22Rv1 (cell line): ENCODE results near the gene ADGRL3.

Experiments
- ZFX ChIP-seq: fragments of 450-650 bp; IDR thresholded peaks from 2 replicates; pipeline ENCODE4 v1.6.1; 2017; ENCODE audit warnings: antibody characterized with exemption, borderline replicate concordance
- TF ChIP-seq, protein P1 (sequence below): fragments of 450-650 bp; IDR thresholded peaks from 2 replicates; pipeline ENCODE4 v1.5.1; 2017; ENCODE audit warnings: mild to moderate bottlenecking

DNA sequence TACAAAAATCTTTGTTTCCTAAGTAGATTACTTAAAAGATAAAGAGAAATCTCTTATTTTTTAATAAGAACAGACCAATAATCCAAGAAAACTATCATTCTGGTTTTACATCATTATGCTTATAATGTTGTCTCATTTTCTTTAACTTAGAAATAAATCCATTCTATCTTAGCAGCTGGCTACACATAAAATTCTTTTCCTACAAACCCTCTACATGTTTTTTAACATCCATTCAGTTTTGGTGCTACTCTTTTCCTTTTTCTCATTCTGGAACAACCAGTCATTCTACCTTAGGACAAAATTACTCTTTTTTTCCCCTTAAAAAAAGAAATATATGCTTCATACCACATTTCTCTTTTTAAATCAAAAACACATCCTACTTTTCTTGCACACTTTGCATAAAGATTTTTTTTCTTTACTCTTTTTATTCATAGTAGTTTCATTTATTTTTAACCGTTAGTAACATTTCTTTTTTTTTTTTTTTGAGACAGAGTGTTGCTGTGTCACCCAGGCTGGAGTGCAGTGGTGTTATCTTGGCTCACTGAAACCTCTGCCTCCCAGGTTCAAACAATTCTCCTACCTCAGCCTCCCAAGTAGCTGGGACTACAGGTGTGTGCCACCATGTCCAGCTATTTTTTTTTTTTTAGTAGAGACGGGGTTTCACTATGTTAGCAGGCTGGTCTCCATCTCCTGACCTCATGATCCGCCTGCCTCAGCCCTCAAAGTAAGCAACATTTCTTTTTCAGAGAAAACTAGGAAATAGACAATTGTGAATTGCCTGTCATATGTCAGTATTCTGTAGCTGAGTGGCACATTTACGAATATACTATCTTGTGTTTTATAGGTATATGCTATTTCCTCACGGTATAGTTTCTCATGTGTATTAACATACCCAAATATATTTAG, 562.8 kb downstream of the ADGRL3 start:
- TF ChIP-seq, protein P1, sequence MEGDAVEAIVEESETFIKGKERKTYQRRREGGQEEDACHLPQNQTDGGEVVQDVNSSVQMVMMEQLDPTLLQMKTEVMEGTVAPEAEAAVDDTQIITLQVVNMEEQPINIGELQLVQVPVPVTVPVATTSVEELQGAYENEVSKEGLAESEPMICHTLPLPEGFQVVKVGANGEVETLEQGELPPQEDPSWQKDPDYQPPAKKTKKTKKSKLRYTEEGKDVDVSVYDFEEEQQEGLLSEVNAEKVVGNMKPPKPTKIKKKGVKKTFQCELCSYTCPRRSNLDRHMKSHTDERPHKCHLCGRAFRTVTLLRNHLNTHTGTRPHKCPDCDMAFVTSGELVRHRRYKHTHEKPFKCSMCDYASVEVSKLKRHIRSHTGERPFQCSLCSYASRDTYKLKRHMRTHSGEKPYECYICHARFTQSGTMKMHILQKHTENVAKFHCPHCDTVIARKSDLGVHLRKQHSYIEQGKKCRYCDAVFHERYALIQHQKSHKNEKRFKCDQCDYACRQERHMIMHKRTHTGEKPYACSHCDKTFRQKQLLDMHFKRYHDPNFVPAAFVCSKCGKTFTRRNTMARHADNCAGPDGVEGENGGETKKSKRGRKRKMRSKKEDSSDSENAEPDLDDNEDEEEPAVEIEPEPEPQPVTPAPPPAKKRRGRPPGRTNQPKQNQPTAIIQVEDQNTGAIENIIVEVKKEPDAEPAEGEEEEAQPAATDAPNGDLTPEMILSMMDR: no peak
- TF ChIP-seq ZFX: no peak
